ENCODE data around the gene TECTB. TPM values are rescaled to one million over a fixed set of nuclear protein-coding genes. Genes with fewer than 3 reads are reported as not detected.
A peak's percentile ranks its signal among the peaks of the same experiment; 100 is the strongest.

Gene TECTB
- total RNA-seq, 1 donor from 2014 or later, result not detected

GRCh38 chr10:112282086-112282485, 1.1 kb upstream of the TECTB start:
- H3K4me3 ChIP-seq, result no peak overlapping the region
- no peaks in the 10 kb centered on the region for H3K27me3 ChIP-seq
- peaks cover 3% of the 10 kb centered on the region for H3K4me1 ChIP-seq
- ATAC-seq (no peak), DNase-seq (no peak)
- no peaks in the 10 kb centered on the region for H3K9me3 ChIP-seq
- no peaks in the 10 kb centered on the region for H3K36me3 ChIP-seq
- intact Hi-C loops (cut with DNase I), result no loop called here
- no peak overlapping the region for H3K27ac ChIP-seq
- TF ChIP-seq CTCF (IDR thresholded peaks at IDR 0.05), result no peak

- DNase-seq, result no peak
- peak; percentile 73 for ATAC-seq
- Histone ChIP-seq H3K27ac (peak overlapping the region; percentile 26), H3K27me3 (no peaks in the 10 kb centered on the region), H3K36me3 (no peaks in the 10 kb centered on the region), H3K4me1 (no peaks in the 10 kb centered on the region), H3K4me3 (no peak overlapping the region), H3K9me3 (no peaks in the 10 kb centered on the region)
- TF ChIP-seq CTCF (IDR thresholded peaks at IDR 0.05), result no peak
- intact Hi-C loops (cut with DNase I), result no loop called here
These were observed 3.9 kb downstream of the TECTB start for GRCh38 chr10:112286837-112287818.

GRCh38 chr10:112287844-112288243, 4.6 kb downstream of the TECTB start:
- Histone ChIP-seq H3K27ac (peak overlapping the region; percentile 26), H3K4me3 (no peak overlapping the region), H3K36me3 (no peaks in the 10 kb centered on the region), H3K27me3 (no peaks in the 10 kb centered on the region), H3K4me1 (no peaks in the 10 kb centered on the region), H3K9me3 (no peaks in the 10 kb centered on the region)
- ATAC-seq, result peak; percentile 12
- DNase-seq, result no peak
- no peak for TF ChIP-seq CTCF (IDR thresholded peaks at IDR 0.05)
- intact Hi-C loops (cut with DNase I), result no loop called here

- no peak overlapping the region for H3K4me3 ChIP-seq
- ATAC-seq (no peak), DNase-seq (no peak)
- intact Hi-C loops (cut with DNase I), result no loop called here
- H3K4me1 ChIP-seq, result no peaks in the 10 kb centered on the region
- no peaks in the 10 kb centered on the region for H3K27me3 ChIP-seq
- no peak overlapping the region for H3K27ac ChIP-seq
- TF ChIP-seq CTCF (IDR thresholded peaks at IDR 0.05), result no peak
- H3K9me3 ChIP-seq, result no peaks in the 10 kb centered on the region
- H3K36me3 ChIP-seq, result no peaks in the 10 kb centered on the region
These were observed 5.3 kb downstream of the TECTB start for GRCh38 chr10:112288486-112288885.

GRCh38 chr10:112289373-112290053, 6.3 kb downstream of the TECTB start:
- Histone ChIP-seq H3K4me3 (no peak overlapping the region), H3K36me3 (no peaks in the 10 kb centered on the region), H3K27ac (no peak overlapping the region), H3K9me3 (no peaks in the 10 kb centered on the region), H3K27me3 (no peaks in the 10 kb centered on the region), H3K4me1 (no peaks in the 10 kb centered on the region)
- ATAC-seq, result no peak
- TF ChIP-seq CTCF (IDR thresholded peaks at IDR 0.05), result no peak
- DNase-seq, result no peak
- intact Hi-C loops (cut with DNase I), result no loop called here

Data from upper lobe of right lung (tissue), 1 donor.